ENCODE measurements around the gene POTEH. TPM values are rescaled to one million over a fixed set of nuclear protein-coding genes. Genes with fewer than 3 reads are reported as not detected.

POTEH gene
- total and polyA plus RNA-seq, 4 donors, result not detected

Small RNA genes within 50 kb of the gene (small RNA-seq; reads per million reads assigned to genes)
- not detected for gene RNU6-816P (ENCODE audit: low replicate concordance)

Other genes starting within 250 kb of the POTEH start
- gene OR11H1, start 161.8 kb upstream of the POTEH start, total RNA-seq, result not detected
- not detected for gene OR11H1, start 161.8 kb upstream of the POTEH start, polyA plus RNA-seq